DOHH2 (cell line): Measurements from ENCODE around the gene ZRANB3.
"Not testable (repeated sequence)": the region's sequence is repeated elsewhere in the genome, so short reads cannot be mapped to it uniquely, and the experiment has no call there.

ENCODE experiments used
- H3F3A ChIP-seq: fragments of 200-600 bp; sonication (generic), shearing (Covaris generic); 2 replicates; pipeline ENCODE4 v1.6.0; 2016; ENCODE audit warnings: antibody characterized with exemption, mild to moderate bottlenecking; ENCODE audit not compliant: control insufficient read depth, insufficient read depth
- H3K27ac ChIP-seq: fragments of 200-600 bp; sonication (generic); 2 replicates; pipeline ENCODE4 v1.5.1; 2014; ENCODE audit warnings: low read depth, mild to moderate bottlenecking, low read length, moderate library complexity
- H3K27me3 ChIP-seq: fragments of 200-600 bp; sonication (generic); 2 replicates; pipeline ENCODE4 v1.6.1; 2014; ENCODE audit warnings: mild to moderate bottlenecking, low read length, mixed read lengths; ENCODE audit not compliant: control insufficient read depth
- H3K36me3 ChIP-seq: fragments of 200-600 bp; sonication (generic); 2 replicates; pipeline ENCODE4 v1.6.1; 2014; ENCODE audit warnings: mild to moderate bottlenecking, low read length, moderate library complexity, mixed read lengths; ENCODE audit not compliant: control insufficient read depth
- H3K4me1 ChIP-seq: fragments of 200-600 bp; sonication (generic); 2 replicates; pipeline ENCODE4 v1.6.1; 2014; ENCODE audit warnings: mild to moderate bottlenecking, low read length, mixed read lengths; ENCODE audit not compliant: control insufficient read depth
- H3K4me2 ChIP-seq: fragments of 200-600 bp; sonication (generic); 2 replicates; pipeline ENCODE4 v1.6.0; 2014; ENCODE audit warnings: mild to moderate bottlenecking, low read length, moderate library complexity
- H3K4me3 ChIP-seq: fragments of 200-600 bp; sonication (generic); 2 replicates; pipeline ENCODE4 v1.5.1; 2014; ENCODE audit warnings: mild to moderate bottlenecking, low read length, mixed read lengths
- H3K79me2 ChIP-seq: fragments of 200-600 bp; sonication (generic); 2 replicates; pipeline ENCODE4 v1.6.1; 2014; ENCODE audit warnings: mild to moderate bottlenecking, low read length, mixed read lengths; ENCODE audit not compliant: control insufficient read depth
- H3K9me2 ChIP-seq: fragments of 200-600 bp; sonication (generic); replicated peaks from 2 replicates; pipeline ENCODE4 v1.6.1; 2014; ENCODE audit warnings: mild to moderate bottlenecking, low read length, mixed read lengths; ENCODE audit not compliant: control insufficient read depth
- H3K9me3 ChIP-seq: fragments of 200-600 bp; sonication (generic); 2 replicates; pipeline ENCODE4 v1.6.1; 2014; ENCODE audit warnings: antibody characterized with exemption, low read length, mixed read lengths; ENCODE audit not compliant: control insufficient read depth, insufficient read depth
- H4K20me1 ChIP-seq: fragments of 200-600 bp; sonication (generic); 2 replicates; pipeline ENCODE4 v1.6.0; 2014; ENCODE audit warnings: low read depth, mild to moderate bottlenecking, antibody characterized with exemption, low read length, moderate library complexity; ENCODE audit not compliant: control insufficient read depth, insufficient read depth
- EZH2phosphoT487 ChIP-seq: fragments of 200-600 bp; sonication (generic); IDR thresholded peaks from 2 replicates; pipeline ENCODE4 v1.6.1; 2017; ENCODE audit warnings: borderline replicate concordance, mild to moderate bottlenecking, antibody characterized with exemption, low read length, moderate library complexity, mixed read lengths
- TF ChIP-seq, protein P1 (sequence below): fragments of 200-600 bp; sonication (generic); IDR thresholded peaks from one replicate; pipeline ENCODE4 v1.5.1; 2014; ENCODE audit warnings: antibody characterized with exemption, mild to moderate bottlenecking, low read depth, low read length; ENCODE audit not compliant: poor library complexity, severe bottlenecking

The ZRANB3 gene

DNA sequence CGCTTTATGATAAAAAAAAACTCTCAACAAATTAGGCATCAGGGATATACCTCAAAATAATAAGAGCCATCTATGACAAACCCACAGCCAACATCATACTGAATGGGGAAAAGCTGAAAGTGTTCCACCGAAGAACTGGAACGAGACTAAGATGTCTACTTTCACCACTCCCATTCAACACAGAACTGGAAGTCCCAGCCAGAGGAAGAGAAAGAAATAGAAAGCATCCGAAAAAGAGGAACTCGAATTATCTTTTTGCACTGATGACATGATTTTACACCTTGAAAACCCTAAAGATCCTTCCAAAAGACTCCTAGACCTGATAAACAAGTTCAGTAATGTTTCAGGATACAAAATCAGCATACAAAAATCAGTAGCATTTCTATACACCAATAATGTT, 121.6 kb downstream of the ZRANB3 start:
- Histone ChIP-seq H3F3A (no peaks in the 10 kb centered on the region), H3K36me3 (no peaks in the 10 kb centered on the region), H3K27ac (no peak overlapping the region), H3K9me3 (no peaks in the 10 kb centered on the region), H4K20me1 (no peaks in the 10 kb centered on the region), H3K4me3 (no peak overlapping the region), H3K9me2 (no peaks in the 10 kb centered on the region), H3K4me2 (no peak overlapping the region; the same call in 1 of the 2 replicates), H3K79me2 (no peaks in the 10 kb centered on the region), H3K4me1 (peaks cover 15% of the 10 kb centered on the region), H3K27me3 (no peaks in the 10 kb centered on the region)
- TF ChIP-seq, protein P1, sequence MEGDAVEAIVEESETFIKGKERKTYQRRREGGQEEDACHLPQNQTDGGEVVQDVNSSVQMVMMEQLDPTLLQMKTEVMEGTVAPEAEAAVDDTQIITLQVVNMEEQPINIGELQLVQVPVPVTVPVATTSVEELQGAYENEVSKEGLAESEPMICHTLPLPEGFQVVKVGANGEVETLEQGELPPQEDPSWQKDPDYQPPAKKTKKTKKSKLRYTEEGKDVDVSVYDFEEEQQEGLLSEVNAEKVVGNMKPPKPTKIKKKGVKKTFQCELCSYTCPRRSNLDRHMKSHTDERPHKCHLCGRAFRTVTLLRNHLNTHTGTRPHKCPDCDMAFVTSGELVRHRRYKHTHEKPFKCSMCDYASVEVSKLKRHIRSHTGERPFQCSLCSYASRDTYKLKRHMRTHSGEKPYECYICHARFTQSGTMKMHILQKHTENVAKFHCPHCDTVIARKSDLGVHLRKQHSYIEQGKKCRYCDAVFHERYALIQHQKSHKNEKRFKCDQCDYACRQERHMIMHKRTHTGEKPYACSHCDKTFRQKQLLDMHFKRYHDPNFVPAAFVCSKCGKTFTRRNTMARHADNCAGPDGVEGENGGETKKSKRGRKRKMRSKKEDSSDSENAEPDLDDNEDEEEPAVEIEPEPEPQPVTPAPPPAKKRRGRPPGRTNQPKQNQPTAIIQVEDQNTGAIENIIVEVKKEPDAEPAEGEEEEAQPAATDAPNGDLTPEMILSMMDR = no peak
- TF ChIP-seq EZH2phosphoT487 = no peak

DNA sequence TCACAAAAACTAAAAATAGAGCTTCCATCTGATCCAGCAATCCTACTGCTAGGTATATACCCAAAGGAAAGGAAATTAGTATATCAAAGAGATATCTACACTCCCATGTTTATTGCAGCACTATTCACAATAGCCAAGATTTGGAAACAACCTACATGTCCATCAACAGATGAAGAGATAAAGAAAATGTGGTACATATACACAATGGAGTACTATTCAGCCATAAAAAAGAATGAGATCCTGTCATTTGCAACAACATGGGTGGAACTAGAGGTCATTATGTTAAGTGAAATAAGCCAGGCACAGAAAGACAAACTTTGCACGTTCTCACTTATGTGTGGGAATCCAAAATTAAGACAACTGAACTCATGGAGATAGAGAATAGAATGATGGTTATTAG, 134.8 kb downstream of the ZRANB3 start:
- H3F3A ChIP-seq, H3K4me2 ChIP-seq, H3K9me3 ChIP-seq, H3K79me2 ChIP-seq, H3K9me2 ChIP-seq, H3K27me3 ChIP-seq, H3K36me3 ChIP-seq, H3K27ac ChIP-seq, H4K20me1 ChIP-seq, H3K4me3 ChIP-seq, H3K4me1 ChIP-seq: not testable (repeated sequence)

DNA sequence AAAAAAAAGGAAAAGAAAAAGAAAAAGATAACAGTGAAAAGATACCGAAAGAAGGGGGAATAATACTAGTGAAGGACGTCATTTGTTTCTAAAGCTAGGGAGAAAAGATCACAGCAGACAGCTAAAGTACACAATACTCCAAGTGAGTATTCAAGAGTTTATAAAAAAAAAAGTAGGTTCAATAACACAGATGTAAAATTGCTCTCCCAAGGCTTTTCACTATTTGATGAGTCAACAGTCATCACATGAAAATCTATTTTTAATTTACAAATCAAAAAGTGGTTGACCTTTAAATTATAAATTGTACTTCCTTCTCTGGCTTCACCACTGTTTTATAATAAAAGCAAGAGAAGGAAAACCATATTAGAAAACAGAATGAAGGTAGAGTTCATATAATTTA, 144.0 kb downstream of the ZRANB3 start:
- Histone ChIP-seq H3K4me2 (no peak overlapping the region), H3K4me3 (no peak overlapping the region), H3K9me2 (no peaks in the 10 kb centered on the region), H4K20me1 (no peaks in the 10 kb centered on the region), H3K79me2 (no peaks in the 10 kb centered on the region), H3K9me3 (no peaks in the 10 kb centered on the region), H3K27me3 (no peaks in the 10 kb centered on the region), H3K4me1 (no peaks in the 10 kb centered on the region), H3F3A (no peaks in the 10 kb centered on the region), H3K27ac (no peak overlapping the region), H3K36me3 (no peaks in the 10 kb centered on the region)
- TF ChIP-seq, protein P1 = no peak
- TF ChIP-seq EZH2phosphoT487 = no peak

DNA sequence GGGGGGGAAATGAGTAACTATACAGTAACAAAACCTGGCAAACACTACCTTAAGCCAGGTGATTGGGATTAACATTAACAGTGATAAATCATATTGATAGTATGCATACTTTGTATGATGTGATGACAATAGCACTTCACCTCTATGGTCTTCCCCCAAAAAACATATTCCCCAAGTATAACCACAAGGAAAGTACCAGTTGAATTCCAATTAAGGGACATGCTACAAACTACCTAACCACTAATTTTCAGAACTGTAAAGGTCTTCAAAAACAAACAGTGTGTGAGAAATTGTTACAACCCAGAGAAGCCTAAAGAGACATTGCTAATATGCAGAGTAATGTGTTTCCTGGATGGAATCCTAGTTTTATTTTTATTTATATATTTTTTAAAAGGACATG, 152.4 kb downstream of the ZRANB3 start:
- no peaks in the 10 kb centered on the region for H3K4me1 ChIP-seq

More for the DNA sequence above, 152.4 kb downstream of the ZRANB3 start:
- no peaks in the 10 kb centered on the region for H4K20me1 ChIP-seq
- H3K4me2 ChIP-seq = no peak overlapping the region
- H3K9me3 ChIP-seq = no peaks in the 10 kb centered on the region
- no peaks in the 10 kb centered on the region for H3F3A ChIP-seq
- no peak overlapping the region for H3K27ac ChIP-seq
- no peaks in the 10 kb centered on the region for H3K36me3 ChIP-seq
- no peaks in the 10 kb centered on the region for H3K9me2 ChIP-seq
- no peaks in the 10 kb centered on the region for H3K79me2 ChIP-seq
- no peak overlapping the region for H3K4me3 ChIP-seq
- TF ChIP-seq, protein P1 = no peak
- no peak for TF ChIP-seq EZH2phosphoT487
- no peaks in the 10 kb centered on the region for H3K27me3 ChIP-seq
